ENCODE measurements around the gene CHN2.

The CHN2 gene

DNA sequence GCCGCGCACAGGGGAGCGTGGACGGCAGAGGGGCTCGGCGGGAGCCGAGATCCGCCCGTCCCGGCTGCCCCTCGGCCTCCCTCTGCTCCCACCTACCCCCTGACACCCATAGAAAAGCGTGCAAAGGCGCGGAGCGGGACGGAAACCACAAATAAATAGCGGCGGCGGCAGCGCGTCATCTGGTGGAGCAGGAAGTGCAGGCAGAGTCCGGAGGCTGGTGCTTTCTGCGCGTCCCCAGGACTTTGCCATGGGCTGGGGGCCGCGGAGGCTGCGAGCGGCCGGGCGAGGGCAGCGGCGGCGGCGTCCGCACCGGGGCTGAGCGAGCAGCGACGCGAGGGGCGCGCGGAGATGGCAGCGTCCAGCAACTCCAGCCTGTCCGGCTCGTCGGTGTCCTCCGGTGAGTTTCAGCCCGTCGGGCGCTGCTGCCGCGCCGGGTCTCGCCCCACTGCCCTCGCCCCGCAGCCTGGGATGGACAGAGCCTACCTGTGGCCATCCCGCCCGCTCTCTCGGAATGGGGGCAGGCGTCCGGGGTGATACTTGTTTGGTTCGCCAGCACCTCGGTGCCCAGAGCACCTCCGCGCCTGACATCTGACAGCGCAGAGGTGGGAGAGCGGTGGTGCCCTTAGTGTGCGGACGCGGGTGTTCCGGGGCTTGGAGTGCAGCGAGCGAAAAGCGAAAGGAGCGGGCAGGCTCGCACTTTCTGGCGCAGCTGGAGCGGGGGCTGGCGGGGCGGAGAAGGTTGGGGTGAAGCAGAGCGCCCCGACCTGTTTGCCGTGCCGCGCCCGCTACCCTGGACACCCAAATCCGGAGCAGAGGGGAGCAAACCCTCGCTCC is at the start of gene CHN2:
CHN2 (plus strand) TSS at position 182 of the 834 bp plus-strand sequence.
- no peak for DNase-seq (ENCODE audit: low read depth)

DNA sequence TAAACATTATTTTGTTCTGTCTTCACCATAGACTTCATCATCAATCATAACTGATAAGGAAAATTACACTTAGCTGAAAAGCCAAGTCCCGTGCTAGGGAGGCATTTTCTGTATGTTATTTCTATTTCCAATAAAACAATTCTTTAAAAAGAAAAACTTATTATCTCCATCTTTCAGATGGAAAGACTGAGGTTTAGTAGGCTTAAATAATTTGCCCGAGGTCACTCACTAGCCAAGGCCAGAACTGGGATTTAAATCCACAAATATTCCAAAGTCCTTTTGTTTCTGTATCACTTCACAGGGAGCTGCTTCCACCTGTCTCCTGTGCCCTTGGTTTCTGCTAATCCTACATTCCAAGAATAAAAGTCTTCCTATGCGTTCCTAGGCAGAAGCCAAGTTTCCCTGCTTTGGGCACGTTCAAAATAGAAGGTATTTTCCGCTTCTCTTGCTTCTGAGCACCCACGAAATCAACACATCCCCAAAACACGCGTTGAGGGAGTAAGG is 49.0 kb upstream of the CHN2 start:
- DNase-seq (ENCODE audit: low read depth), result no peak

DNA sequence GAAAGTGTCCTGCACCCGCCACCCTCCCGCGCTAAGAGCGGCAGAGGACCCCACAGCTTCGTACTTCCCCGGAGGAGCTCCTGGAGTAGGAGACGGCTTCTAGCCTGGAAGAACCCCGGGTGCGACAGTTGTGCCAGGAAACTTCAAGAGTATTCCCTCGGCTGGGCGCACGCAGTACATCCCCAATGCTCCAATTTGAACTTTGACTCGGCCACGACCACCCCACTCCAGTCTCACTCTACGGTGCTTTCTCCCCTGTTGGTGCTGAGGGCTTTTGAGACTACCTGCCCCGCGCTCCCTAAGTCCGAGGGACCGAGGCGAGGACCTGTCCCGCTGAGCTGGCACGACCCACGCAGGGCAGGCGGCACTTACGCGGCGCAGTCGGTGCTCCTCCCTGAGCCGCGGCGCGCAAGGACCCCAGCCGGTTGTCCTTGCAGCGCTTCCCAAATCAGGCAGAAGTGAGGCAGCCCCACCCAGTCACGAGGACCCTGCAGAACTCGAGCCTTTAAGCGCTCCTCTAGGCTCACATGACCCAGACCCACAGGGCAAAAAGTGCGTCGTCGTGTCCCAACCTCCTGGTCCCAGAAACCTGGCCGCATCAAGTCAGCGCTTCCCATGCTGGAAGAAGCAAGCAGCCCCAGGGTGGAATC is 48.4 kb upstream of the CHN2 start, which contains the start of gene CPVL:
CPVL (minus strand) TSS at position 481 of the 650 bp plus-strand sequence. CDS start 25,476 bp downstream, outside the sequence.
- no peak for DNase-seq (ENCODE audit: low read depth)

DNA sequence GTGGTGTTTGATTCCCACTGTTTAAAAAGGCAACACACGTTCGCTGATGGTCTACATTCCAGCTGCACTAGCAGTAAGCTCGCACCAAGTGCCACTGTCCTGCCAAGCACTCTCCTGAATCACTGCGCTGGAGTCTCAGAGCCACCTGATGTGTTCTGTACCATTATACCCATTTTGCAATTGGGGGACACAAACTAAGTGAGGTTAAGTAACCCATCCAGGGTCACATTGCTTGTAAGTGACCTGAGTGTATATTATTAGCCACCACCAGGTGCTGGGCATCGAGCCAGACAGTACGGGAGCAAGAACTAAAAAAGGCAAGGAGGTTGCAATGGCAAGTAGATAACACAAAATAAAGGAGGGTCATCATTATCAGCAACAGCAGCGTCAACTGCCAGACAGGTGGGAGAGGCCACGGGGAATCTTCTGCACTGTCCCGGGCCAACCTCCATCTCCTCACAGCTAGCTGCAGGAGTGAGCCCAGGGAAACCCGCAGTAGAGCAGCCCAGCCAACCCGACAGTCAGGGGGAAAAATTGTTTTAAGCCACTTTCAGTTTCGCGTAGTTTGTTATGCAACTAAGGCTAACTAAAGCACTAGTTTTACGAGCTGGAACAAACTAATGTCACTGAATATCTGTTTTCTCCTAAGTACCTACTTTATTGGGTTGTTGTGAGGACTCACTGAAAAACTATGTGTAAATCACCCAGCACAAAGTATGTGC is 47.5 kb upstream of the CHN2 start:
- DNase-seq (ENCODE audit: low read depth), result no peak

DNA sequence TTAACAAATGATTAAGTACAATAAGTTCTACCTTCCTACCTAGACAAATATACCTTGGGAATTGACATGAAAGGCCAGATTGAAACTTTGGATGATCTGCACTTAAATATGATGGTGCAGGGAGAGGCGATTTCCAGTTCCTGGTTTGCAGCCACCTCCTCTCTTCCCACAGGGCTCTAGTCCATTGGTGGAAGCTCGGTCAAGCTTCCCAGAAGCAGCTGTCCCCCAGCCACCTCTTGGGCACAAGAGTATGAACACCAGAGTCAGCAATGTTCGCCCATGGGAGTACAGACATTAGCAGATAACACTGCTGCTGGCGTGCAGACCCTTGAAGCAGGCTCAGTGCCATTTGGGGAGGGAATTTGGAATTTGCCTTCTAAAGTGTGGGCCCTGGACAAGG is 46.8 kb upstream of the CHN2 start:
- DNase-seq (ENCODE audit: low read depth), result no peak

DNA sequence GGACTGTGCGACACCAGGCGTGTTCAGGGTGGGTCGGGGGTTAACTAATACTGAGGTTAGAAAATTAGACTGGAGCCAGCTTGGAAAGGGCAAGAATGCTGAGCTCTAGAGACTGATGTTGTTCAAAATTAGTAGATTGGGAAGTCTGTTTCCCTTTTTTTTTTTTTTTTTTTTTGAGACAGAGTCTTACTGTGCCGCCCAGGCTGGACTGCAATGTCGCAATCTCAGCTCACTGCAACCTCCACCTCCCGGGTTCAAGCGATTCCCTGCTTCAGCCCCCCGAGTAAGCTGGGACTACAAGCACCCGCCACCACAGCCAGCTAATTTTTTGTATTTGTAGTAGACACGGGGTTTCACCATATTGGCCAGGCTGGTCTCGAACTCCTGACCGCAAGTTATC is 45.5 kb upstream of the CHN2 start:
- DNase-seq (ENCODE audit: low read depth), result no peak

DNA sequence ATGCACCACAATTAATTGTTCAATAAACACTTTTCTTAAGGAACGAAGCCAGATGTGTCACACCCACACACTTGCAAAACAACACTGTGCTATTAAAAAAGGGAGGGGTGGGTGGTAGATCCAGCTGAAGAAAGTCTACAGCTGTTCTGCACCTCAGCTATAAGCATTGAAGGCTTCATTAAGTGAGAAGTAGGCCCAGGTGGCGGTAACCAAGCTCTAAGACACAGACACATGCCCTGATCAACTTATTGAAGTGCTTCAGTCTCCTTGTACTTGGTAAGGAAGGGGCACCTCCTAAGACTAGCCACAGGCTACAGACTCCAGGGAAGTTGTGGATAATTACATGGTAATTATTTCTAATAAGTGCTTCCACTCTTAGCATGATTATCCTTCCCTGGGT is 43.7 kb upstream of the CHN2 start:
- DNase-seq (ENCODE audit: low read depth), result no peak

DNA sequence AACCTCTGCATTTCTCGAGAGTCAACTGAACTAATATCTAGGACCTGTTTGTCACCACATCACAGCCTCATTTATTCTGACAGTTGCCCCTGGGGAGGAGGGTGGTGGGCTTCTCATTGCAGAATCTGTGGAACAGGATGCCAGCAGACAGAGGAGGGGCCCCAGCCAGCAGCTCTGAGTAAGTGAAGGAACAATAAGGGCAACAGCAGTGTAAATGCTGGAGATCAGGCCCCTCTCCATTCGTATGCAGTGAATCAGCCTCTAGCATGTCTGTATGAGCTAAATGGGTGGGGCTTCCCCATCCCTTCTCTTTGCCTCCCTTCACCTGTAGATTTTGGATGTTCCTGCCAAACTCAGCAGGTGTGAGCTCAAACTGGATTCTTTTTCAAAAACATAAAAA is 40.5 kb upstream of the CHN2 start:
- no peak for DNase-seq (ENCODE audit: low read depth)

DNA sequence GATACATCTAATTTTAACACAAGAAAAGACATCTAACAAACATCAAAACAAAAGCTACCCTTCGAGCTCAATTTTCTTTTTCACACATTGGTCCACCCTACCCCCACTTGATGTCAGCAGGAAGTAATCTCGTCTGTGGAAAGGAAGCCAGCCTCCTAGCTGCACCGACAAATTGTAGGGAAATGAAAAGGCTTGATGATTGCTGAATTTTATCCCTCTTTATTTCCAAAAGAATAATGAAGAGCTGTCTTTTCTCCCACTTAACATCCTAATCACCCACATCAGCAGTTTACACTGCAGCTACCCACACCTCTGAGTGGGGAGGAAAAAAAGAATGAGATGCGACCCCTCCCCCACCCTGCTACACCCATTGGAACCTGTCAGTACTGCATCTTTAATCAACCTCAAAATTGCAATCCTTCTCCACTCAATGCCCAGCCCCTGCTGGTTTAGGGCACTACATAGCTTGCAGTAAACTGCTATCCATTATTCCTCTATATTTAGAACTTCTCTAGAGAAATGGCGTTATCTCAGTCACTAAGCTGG is 37.6 kb upstream of the CHN2 start:
- DNase-seq (ENCODE audit: low read depth), result no peak

DNA sequence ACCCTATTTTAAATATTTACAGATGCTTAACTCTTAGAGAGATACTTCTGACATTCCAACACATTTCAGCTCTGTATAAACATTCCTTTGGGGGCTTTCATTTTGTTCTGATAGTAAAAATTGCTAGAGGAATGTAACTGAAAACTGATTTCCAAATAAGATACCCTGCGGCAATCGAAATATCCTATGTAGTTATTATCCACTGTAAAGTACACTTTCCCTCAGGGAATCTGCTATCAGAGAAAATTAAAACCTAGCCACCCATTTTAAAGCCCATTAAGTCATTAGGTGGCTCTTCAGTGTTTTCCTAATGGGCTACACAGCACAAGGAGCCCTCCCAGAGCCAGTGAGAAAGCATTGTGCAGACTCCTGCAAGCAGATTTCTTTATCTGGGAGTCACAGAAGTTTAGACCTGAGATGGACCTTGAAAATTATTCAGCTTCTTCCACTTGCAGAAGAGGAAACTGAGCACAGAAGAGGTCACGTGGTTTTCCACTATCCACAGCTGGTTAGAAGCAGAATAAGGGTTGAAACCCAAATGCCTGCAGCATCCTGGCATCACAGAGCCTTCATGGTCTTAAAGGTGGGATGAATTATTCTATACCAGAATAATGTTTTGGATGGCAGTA is 35.7 kb upstream of the CHN2 start:
- no peak for DNase-seq (ENCODE audit: low read depth)

DNA sequence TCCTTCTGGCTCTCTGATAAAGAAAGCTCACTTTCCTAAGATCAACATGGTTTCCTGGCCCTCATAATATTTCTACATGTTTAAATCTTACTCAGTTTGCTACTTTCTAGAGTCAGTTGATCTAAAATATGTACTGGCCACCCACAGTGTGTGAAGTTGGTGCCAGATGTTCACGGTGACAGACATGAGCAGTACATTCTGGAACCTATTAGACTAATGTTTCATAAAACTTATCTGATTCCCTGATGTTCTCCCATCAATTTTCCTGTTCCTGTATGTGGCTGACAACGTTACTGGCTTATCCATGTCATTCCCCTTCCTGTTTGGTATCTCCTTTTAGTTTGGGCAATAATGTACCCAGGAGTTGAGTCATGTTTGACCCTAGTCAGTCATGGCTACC is 34.5 kb upstream of the CHN2 start:
- no peak for DNase-seq (ENCODE audit: low read depth)

DNA sequence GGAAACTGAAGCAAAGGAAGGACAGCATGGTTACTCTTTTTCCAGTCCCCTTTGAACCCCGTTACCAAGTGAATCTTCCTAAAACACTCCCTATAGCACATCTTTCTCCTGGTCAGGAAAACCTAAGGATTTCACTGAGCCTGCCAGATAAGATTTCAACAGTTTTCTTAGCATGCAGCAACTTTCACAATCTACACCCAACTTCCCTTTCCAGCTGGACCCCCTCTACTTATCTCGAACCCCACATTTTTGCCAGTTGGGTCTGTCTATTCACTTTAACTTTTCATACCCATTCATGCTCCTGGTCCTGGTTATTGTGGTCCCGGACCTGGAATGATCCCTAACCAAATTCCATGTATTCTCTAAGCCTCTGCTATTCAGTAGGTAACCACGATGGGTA is 33.3 kb upstream of the CHN2 start:
- no peak for DNase-seq (ENCODE audit: low read depth)

DNA sequence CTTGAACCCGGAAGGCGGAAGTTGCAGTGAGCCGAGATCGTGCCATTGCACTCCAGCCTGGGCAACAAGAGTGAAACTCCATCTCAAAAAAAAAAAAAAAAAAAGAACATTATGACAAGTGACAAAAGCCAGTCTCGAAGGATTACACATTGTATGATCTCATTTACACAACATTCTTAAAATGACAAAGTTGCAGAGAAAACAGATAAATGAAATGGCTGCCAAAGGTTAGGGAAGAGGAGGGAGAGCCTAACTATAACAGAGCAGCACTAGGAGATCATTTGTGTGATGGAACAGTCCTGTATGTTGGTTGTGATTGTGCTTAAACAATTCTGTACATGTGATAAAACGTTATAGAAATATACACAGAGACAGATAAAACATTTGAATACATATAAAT is 32.0 kb upstream of the CHN2 start:
- DNase-seq (ENCODE audit: low read depth), result no peak

DNA sequence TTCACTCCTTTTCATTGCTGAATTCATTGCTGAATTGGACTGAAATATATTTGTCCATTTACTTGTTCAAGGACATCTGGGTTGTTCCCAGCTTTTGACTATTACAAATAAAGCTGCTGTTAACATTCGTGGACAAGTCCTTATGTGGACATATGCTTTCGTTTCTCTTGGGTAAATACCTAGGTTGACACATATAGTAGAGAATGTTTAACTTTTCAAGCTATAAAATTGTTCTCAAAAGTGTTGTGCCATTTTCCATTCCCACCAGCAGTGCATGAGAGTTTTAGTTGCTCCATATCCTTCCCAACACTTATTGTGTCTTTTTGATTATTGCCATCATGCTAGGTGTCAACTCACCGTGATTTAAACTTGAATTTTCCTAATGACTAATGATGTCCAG is 30.7 kb upstream of the CHN2 start:
- DNase-seq (ENCODE audit: low read depth), result no peak

DNA sequence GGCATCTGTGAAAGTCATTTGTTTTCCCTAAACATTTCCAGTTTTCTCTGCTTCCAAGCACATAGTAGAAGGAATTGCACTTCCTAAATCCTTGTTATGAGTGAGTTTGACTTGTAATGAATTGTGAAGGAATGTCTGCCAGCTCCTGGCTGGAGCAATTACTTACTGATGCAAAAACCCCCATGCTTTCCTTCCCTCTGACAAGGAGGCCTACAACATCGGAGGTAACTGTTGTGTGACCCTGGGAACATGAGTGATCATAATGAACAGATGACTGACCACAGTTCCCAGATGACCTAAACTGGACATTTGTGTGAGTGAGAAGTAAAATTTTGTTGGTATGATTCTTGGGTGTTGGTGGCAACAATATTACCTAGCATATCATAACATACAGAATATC is 26.9 kb upstream of the CHN2 start:
- DNase-seq (ENCODE audit: low read depth), result no peak

DNA sequence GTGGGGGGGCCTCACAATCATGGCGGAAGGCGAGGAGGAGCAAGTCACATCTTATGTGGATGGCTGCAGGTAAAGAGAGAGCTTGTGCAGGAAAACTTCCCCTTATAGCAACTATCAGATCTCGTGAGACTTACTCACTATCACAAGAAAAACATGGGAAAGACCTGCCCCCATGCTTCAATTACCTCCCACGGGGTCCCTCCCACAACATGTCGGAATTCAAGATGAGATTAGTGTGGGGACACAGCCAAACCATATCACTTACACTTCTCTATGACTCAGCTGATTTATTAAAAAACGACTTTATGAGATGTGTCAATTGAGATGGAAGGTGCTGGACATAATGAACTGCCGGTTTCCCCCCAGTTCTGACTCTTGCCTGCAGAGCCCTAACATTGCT is 23.8 kb upstream of the CHN2 start:
- no peak for DNase-seq (ENCODE audit: low read depth)

DNA sequence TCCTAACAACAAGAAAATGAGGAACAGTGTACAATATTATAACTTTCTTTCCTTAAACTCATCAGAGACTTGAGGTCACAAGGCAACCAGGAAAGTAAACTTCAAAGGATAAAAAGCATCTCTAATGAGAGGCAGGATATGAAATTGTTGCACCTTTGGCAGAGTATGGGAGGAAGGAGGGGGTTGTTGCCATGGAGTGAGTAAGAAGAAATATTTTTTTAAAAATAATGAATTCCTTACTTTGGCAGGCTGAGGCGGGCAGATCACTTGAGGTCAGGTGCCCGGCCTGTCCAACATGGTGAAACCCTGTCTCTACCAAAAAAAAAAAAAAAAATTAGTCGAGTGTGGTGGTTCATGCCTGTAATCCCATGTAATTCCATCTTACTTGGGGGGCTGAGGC is 21.1 kb upstream of the CHN2 start:
- no peak for DNase-seq (ENCODE audit: low read depth)

DNA sequence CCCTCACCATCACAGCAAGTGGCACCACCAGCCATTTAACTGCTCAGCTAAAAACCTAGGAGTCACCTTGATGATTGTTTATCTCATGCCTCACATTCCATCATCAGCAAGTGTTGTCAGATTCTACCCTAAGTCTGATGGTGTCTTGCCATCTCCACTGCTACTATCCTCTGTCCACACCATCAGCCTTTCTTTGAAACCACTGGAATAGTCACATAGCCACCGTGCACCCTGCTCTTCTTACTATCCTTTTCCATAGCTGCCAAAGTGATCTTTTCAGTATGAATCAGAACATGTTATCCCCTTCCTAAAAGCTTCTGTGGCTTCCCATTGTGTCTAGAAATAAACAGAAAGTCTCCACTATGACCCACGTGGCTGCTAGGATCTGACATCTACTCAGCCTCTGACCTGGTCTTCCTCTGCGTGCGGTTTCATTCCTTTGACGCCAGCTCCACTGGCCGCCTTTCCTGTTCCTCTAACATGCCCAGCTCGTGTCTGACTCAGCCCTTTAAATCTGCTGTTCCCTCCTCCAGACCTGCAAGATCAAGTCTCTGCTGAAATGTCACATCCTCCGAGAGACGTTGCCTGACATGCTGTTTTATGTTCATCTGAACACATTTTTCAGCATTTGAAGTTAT is 16.5 kb upstream of the CHN2 start:
- DNase-seq (ENCODE audit: low read depth), result no peak

DNA sequence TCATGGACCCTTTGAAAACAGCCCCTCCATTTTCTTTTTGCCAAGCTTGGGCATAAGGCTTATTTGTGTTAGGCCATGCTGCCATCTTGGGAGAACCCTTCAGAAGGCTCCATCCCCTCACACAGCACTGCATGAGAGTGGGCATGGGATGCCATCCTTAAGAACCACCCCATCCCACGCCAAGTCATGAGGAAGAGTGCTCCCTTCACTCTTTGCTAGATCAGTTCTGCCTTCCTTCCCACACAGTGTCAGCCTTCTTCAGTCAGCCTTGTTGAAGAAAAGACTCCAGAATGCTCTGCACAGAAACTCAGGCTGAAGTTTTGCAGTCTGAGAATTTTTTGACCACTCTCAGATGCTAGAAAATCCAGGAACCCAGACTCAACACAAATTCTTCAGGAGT is 15.5 kb upstream of the CHN2 start:
- DNase-seq (ENCODE audit: low read depth), result no peak

DNA sequence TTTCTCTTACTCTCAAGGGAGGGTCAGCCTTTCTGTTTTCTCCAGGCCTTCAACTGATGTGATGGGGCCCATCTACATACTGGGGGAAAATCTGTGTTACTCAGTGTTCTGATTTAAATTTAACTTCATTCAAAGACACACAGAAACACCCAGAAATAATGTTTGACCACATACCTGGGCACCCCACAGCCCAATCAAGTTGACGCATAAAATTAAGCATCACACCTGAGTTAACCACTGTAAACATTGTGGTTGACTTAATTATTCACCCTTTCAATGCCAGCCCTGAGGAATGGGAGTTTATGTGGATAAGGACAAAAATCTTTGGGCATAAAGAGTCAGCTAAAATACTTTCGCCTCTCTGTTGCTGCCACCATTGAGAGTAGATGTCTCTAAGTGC is 10.0 kb upstream of the CHN2 start:
- DNase-seq (ENCODE audit: low read depth), result no peak

DNA sequence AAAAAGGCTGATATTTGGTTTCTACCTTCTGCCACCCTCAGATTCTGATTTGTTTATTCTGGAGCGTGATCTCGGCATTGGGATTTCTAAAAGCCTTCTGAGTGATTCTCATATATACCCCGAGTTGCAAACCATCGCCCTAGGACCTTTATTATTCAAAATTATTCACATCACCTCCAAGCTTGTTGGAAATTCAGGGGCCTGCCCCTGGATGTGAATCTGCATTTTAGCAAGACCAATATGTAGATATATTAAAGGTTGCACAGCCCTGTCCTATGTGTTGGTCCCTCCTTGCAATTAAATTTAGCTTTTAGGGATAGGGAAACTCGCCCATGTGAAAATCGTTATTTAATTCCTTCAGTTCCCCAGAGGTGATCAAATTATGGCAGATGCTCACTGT is 9.0 kb upstream of the CHN2 start:
- DNase-seq (ENCODE audit: low read depth), result no peak

Measured in stimulated activated CD8-positive, alpha-beta memory T cell treated with anti-CD3 and anti-CD28 coated beads, Interleukin-7, amount 100 ng/mL, for 24 hours (primary cell).